Breast epithelium (tissue), 4 donors: ENCODE measurements around the gene CXXC4. TPM values are rescaled to one million over a fixed set of nuclear protein-coding genes. Genes with fewer than 3 reads are reported as not detected.

Experiments
- DNase-seq, 2 donors: peaks; one replicate each; pipeline ENCODE4 v3.0.0-alpha.2; 2019; ENCODE audit warnings: low spot score in 2 of 2
- H3K27ac ChIP-seq, 2 donors: fragments of 200-600 bp; sonication (generic) in 1 of 2; one replicate each; pipeline ENCODE4 v1.5.1; 2016 to 2019; ENCODE audit warnings: mild to moderate bottlenecking in 1 of 2
- H3K27me3 ChIP-seq, 2 donors: fragments of 200-600 bp; sonication (generic) in 1 of 2; one replicate each; pipeline versions ENCODE4 v1.5.1 to v1.6.0; 2017 to 2019; ENCODE audit warnings: control low read depth in 1 of 2, mild to moderate bottlenecking in 1 of 2
- H3K36me3 ChIP-seq: fragments of 200-600 bp; one replicate; pipeline ENCODE4 v1.5.1; 2019
- H3K4me1 ChIP-seq, 2 donors: fragments of 200-600 bp; sonication (generic); one replicate each; pipeline ENCODE4 v1.5.1; 2016 to 2019; ENCODE audit warnings: control low read depth in 1 of 2
- H3K4me3 ChIP-seq, 3 donors: fragments of 200-600 bp; sonication (generic); 1 replicate in 2 of 3; 2 replicates in 1 of 3; pipeline ENCODE4 v1.5.1; 2016 to 2019; ENCODE audit warnings: mild to moderate bottlenecking in 3 of 3, moderate library complexity in 2 of 3
- H3K9me3 ChIP-seq, 2 donors: fragments of 200-600 bp; sonication (generic) in 1 of 2; one replicate each; pipeline ENCODE4 v1.5.1; 2016 to 2019; ENCODE audit warnings: control low read depth in 1 of 2
- CTCF ChIP-seq, 3 donors: fragments of 450-650 bp; IDR thresholded peaks; one replicate each; pipeline ENCODE4 v1.5.1; 2016 to 2017; ENCODE audit warnings: antibody characterized with exemption in 3 of 3, mild to moderate bottlenecking in 3 of 3, moderate library complexity in 3 of 3
- POLR2A ChIP-seq: fragments of 450-650 bp; IDR thresholded peaks from one replicate; pipeline ENCODE4 v1.6.1; 2016; ENCODE audit warnings: antibody characterized with exemption, mild to moderate bottlenecking, moderate library complexity
- POLR2AphosphoS5 ChIP-seq, 3 donors: sonication (generic); formaldehyde crosslinking; IDR thresholded peaks; one replicate each; pipeline ENCODE4 v1.6.1; 2017; ENCODE audit warnings: antibody characterized with exemption in 3 of 3
- intact Hi-C: fragments of 100-400 bp; cut with DNase I; formaldehyde crosslinking; loops from one replicate; pipeline ENCODE4 v1.15.1; 2023; ENCODE audit warnings: low total_unique reads
- total RNA-seq, 3 donors: library from RNA; depleted of rRNA; stranded (reverse); fragments of >200 nt; gene quantifications; one replicate each; pipeline ENCODE4 v1.1.0, GENCODE V29; 2016

The CXXC4 gene
- total RNA-seq, 3 donors from 2014 or later: 0.32 to 4.0 (median 3.3) TPM

GRCh38 chr4:104449537-104449936, 45.2 kb downstream of the CXXC4 start:
- H3K27ac ChIP-seq: no peak overlapping the region
- H3K4me3 ChIP-seq: no peak overlapping the region
- H3K27me3 ChIP-seq: no peaks in the 10 kb centered on the region
- TF ChIP-seq POLR2A (no peak), CTCF (IDR thresholded peaks at IDR 0.05) (no peak), POLR2AphosphoS5 (IDR thresholded peaks at IDR 0.05) (no peak)
- H3K4me1 ChIP-seq: no peaks in the 10 kb centered on the region
- DNase-seq: no peak
- H3K9me3 ChIP-seq: no peaks in the 10 kb centered on the region
- intact Hi-C loops: no loop called here
- no peaks in the 10 kb centered on the region for H3K36me3 ChIP-seq

- TF ChIP-seq POLR2A: no peak
- no peak for TF ChIP-seq POLR2AphosphoS5 (IDR thresholded peaks at IDR 0.05)
- no peak for TF ChIP-seq CTCF (IDR thresholded peaks at IDR 0.05)
- H3K27me3 ChIP-seq: no peaks in the 10 kb centered on the region
- no peak overlapping the region for H3K27ac ChIP-seq
- no peaks in the 10 kb centered on the region for H3K36me3 ChIP-seq
- DNase-seq: no peak
- intact Hi-C loops: no loop called here
- no peak overlapping the region for H3K4me3 ChIP-seq
- H3K9me3 ChIP-seq: no peaks in the 10 kb centered on the region
- H3K4me1 ChIP-seq: no peaks in the 10 kb centered on the region
Measured at GRCh38 chr4:104447294-104447693, 47.4 kb downstream of the CXXC4 start.

- intact Hi-C loops: no loop called here
Measured at GRCh38 chr4:104446431-104447278, 48.0 kb downstream of the CXXC4 start.

GRCh38 chr4:104444685-104445084, 50.0 kb downstream of the CXXC4 start:
- no peaks in the 10 kb centered on the region for H3K36me3 ChIP-seq
- intact Hi-C loops: no loop called here
- DNase-seq: no peak
- H3K27me3 ChIP-seq: no peaks in the 10 kb centered on the region
- no peaks in the 10 kb centered on the region for H3K4me1 ChIP-seq
- no peak overlapping the region for H3K27ac ChIP-seq
- H3K4me3 ChIP-seq: no peak overlapping the region
- H3K9me3 ChIP-seq: no peaks in the 10 kb centered on the region
- no peak for TF ChIP-seq POLR2A
- TF ChIP-seq CTCF (IDR thresholded peaks at IDR 0.05): no peak
- no peak for TF ChIP-seq POLR2AphosphoS5 (IDR thresholded peaks at IDR 0.05)

More at GRCh38 chr4:104446431-104447278, 48.0 kb downstream of the CXXC4 start:
- Histone ChIP-seq H3K27me3 (no peaks in the 10 kb centered on the region), H3K4me3 (no peak overlapping the region), H3K36me3 (no peaks in the 10 kb centered on the region), H3K9me3 (no peaks in the 10 kb centered on the region), H3K4me1 (no peaks in the 10 kb centered on the region), H3K27ac (no peak overlapping the region)
- TF ChIP-seq POLR2A: no peak
- TF ChIP-seq POLR2AphosphoS5 (IDR thresholded peaks at IDR 0.05): no peak
- TF ChIP-seq CTCF (IDR thresholded peaks at IDR 0.05): no peak
- DNase-seq: no peak

GRCh38 chr4:104436542-104436941, 58.2 kb downstream of the CXXC4 start:
- intact Hi-C loops: no loop called here
- Histone ChIP-seq H3K4me3 (no peak overlapping the region), H3K9me3 (no peaks in the 10 kb centered on the region), H3K27me3 (no peaks in the 10 kb centered on the region), H3K4me1 (no peaks in the 10 kb centered on the region), H3K27ac (no peak overlapping the region), H3K36me3 (no peaks in the 10 kb centered on the region)
- DNase-seq: no peak
- TF ChIP-seq POLR2A (no peak), CTCF (IDR thresholded peaks at IDR 0.05) (no peak), POLR2AphosphoS5 (IDR thresholded peaks at IDR 0.05) (no peak)
